Endothelial cell of umbilical vein (primary cell): Measurements from ENCODE around the gene KDM3A. TPM values are rescaled to one million over a fixed set of nuclear protein-coding genes. Genes with fewer than 3 reads are reported as not detected.

Experiments
- BruUV-seq: library from RNA; stranded (reverse); fragments of 400-500 nt; replicated peaks from 2 replicates; lab custom pipeline; 2021; lab: Mats Ljungman, UMichigan
- CTCF ChIA-PET: fragments of 300-600, 350-600 bp; sonication (Branson Sonifier 250); formaldehyde crosslinking; loops from one replicate; lab custom pipeline; 2021; ENCODE audit warnings: antibody characterized with exemption, inconsistent platforms; lab: Charles Lee
- POLR2A ChIA-PET: fragments of 300-600, 350-600 bp; sonication (Branson Sonifier 250); formaldehyde crosslinking; loops from one replicate; lab custom pipeline; 2021; ENCODE audit warnings: antibody characterized with exemption, inconsistent platforms; lab: Charles Lee
- DNase-seq: peaks from one replicate; pipeline ENCODE4 v3.0.0-alpha.2; 2011; ENCODE audit warnings: low read depth, low spot score
- FAIRE-seq: peaks from 2 replicates; lab custom pipeline; 2011; peaks lifted over from hg19 to GRCh38; lab: Jason Lieb, UNC
- H2AFZ ChIP-seq: 2 replicates; pipeline ENCODE4 v1.6.0; 2012; ENCODE audit warnings: low read depth, low read length, control low read depth, inconsistent platforms
- H3K27ac ChIP-seq: 2 replicates; pipeline ENCODE4 v1.5.1; 2011; ENCODE audit warnings: low read depth, mild to moderate bottlenecking, control low read depth, low read length, moderate library complexity; ENCODE audit not compliant: insufficient read depth
- H3K27me3 ChIP-seq, 2 experiments: 2 replicates each; pipeline versions ENCODE4 v1.6.0 to v1.6.1; 2011; ENCODE audit warnings: low read length in 2 of 2, mixed read lengths in 1 of 2; ENCODE audit not compliant: control insufficient read depth in 2 of 2, insufficient read depth in 2 of 2
- H3K36me3 ChIP-seq, 2 experiments: 2 replicates in 1 of 2; 3 replicates in 1 of 2; pipeline ENCODE4 v1.5.1; 2011; ENCODE audit warnings: low read length in 2 of 2, mild to moderate bottlenecking in 1 of 2, moderate library complexity in 1 of 2; ENCODE audit not compliant: control insufficient read depth in 2 of 2, insufficient read depth in 2 of 2; ENCODE audit errors: extremely low read depth in 1 of 2
- H3K4me1 ChIP-seq: 3 replicates; pipeline ENCODE4 v1.5.1; 2011; ENCODE audit warnings: mild to moderate bottlenecking, low read length; ENCODE audit not compliant: control insufficient read depth, insufficient read depth; ENCODE audit errors: extremely low read depth
- H3K4me2 ChIP-seq: 2 replicates; pipeline ENCODE4 v1.6.1; 2011; ENCODE audit warnings: low read length, control low read depth, mixed read lengths; ENCODE audit not compliant: insufficient read depth
- H3K4me3 ChIP-seq, 3 experiments: fragments of 200-600 bp in 1 of 3; sonication (generic), shearing (Covaris generic) in 1 of 3; replicated peaks in 1 of 3; 2 replicates each; pipeline ENCODE4 v1.5.1; 2011 to 2016; ENCODE audit warnings: control low read depth in 3 of 3, low read length in 3 of 3, mild to moderate bottlenecking in 2 of 3, inconsistent platforms in 1 of 3, low read depth in 1 of 3, moderate library complexity in 1 of 3; ENCODE audit not compliant: insufficient read depth in 1 of 3
- H3K79me2 ChIP-seq: 2 replicates; pipeline ENCODE4 v1.6.0; 2012; ENCODE audit warnings: low read length, inconsistent platforms; ENCODE audit not compliant: control insufficient read depth, insufficient read depth
- H3K9ac ChIP-seq: replicated peaks from 2 replicates; pipeline ENCODE3; 2011; ENCODE audit warnings: low read length, control low read depth; ENCODE audit not compliant: insufficient read depth; ENCODE audit errors: extremely low read depth
- H3K9me1 ChIP-seq: replicated peaks from 3 replicates; pipeline ENCODE4 v1.6.0; 2011; ENCODE audit warnings: mild to moderate bottlenecking, low read length; ENCODE audit not compliant: control insufficient read depth, insufficient read depth; ENCODE audit errors: extremely low read depth
- H3K9me3 ChIP-seq: replicated peaks from 2 replicates; pipeline ENCODE4 v1.5.1; 2012; ENCODE audit warnings: low read length, inconsistent platforms; ENCODE audit not compliant: control insufficient read depth, insufficient read depth
- H4K20me1 ChIP-seq: replicated peaks from 2 replicates; pipeline ENCODE3; 2011; ENCODE audit warnings: mild to moderate bottlenecking, low read length; ENCODE audit not compliant: control insufficient read depth, insufficient read depth; ENCODE audit errors: extremely low read depth
- EZH2 ChIP-seq: IDR thresholded peaks from 2 replicates; pipeline ENCODE4 v1.6.1; 2012; ENCODE audit warnings: borderline replicate concordance, low read depth, mild to moderate bottlenecking, moderate library complexity, low read length, inconsistent platforms; ENCODE audit not compliant: severe bottlenecking
- FOS ChIP-seq: IDR thresholded peaks from 2 replicates; pipeline ENCODE4 v1.6.1; 2011; ENCODE audit warnings: mild to moderate bottlenecking, low read length, moderate library complexity, borderline replicate concordance; ENCODE audit not compliant: insufficient read depth
- GATA2 ChIP-seq: IDR thresholded peaks from 2 replicates; pipeline ENCODE4 v1.7.0; 2011; ENCODE audit warnings: low read depth, mild to moderate bottlenecking, moderate library complexity, mixed read lengths, low read length; ENCODE audit not compliant: insufficient read length, insufficient read depth
- JUN ChIP-seq: IDR thresholded peaks from 2 replicates; pipeline ENCODE4 v1.6.1; 2011; ENCODE audit warnings: borderline replicate concordance, low read depth; ENCODE audit not compliant: insufficient read length, insufficient read depth
- MYC ChIP-seq: IDR thresholded peaks from one replicate; pipeline ENCODE4 v1.6.1; 2011; ENCODE audit warnings: mild to moderate bottlenecking, low read depth, low read length
- POLR2A ChIP-seq: IDR thresholded peaks from 2 replicates; pipeline ENCODE4 v1.6.1; 2012; ENCODE audit warnings: low read depth, mild to moderate bottlenecking, control low read depth, low read length
- POLR2AphosphoS5 ChIP-seq: IDR thresholded peaks from 2 replicates; pipeline ENCODE4 v1.6.1; 2012; ENCODE audit warnings: low read depth, mild to moderate bottlenecking, control low read depth, low read length, moderate library complexity; ENCODE audit not compliant: insufficient read depth
- dilution Hi-C: fragments of 300-500 bp; cut with MboI; formaldehyde crosslinking; loops from one replicate; pipeline ENCODE4 v1.15.0; 2019; ENCODE audit warnings: low sequenced_read_pairs; ENCODE audit not compliant: extremely low pct_ligation_motif_present
- intact Hi-C: fragments of 100-400 bp; cut with micrococcal nuclease; formaldehyde crosslinking; loops from one replicate; pipeline ENCODE4 v1.10.0; 2022
- polyA plus RNA-seq, 4 experiments: library from polyadenylated mRNA; depleted of rRNA in 3 of 4; stranded (reverse) in 3 of 4; unstranded in 1 of 4; fragments of >200 nt; gene quantifications; 2 replicates each; pipeline versions ENCODE4 v1.2.1 to v1.2.3, GENCODE V29; 2011 to 2012; ENCODE audit warnings: missing spikeins in 1 of 4
- total RNA-seq: library from RNA; stranded (reverse); gene quantifications from 2 replicates; pipeline ENCODE4 v1.2.3, GENCODE V29; 2021
- TF ChIP-seq, protein P1 (sequence below), 2 donors: IDR thresholded peaks; 1 replicate in 1 of 2; 2 replicates in 1 of 2; pipeline ENCODE4 v1.5.1; 2011; ENCODE audit warnings: low read length in 2 of 2, mild to moderate bottlenecking in 2 of 2, moderate library complexity in 2 of 2, control low read depth in 1 of 2, inconsistent platforms in 1 of 2, low read depth in 1 of 2; ENCODE audit not compliant: insufficient read depth in 1 of 2; ENCODE audit errors: extremely low read depth in 1 of 2
- TF ChIP-seq, protein P2 (sequence below): IDR thresholded peaks from 2 replicates; pipeline ENCODE4 v1.6.1; 2011; ENCODE audit not compliant: insufficient read depth, insufficient read length

Gene KDM3A
- total and polyA plus RNA-seq, 2 donors (not counting 3 experiments of a cell fraction or from before 2014, with no cell fraction given): 13.5 to 29.5 TPM

DNA sequence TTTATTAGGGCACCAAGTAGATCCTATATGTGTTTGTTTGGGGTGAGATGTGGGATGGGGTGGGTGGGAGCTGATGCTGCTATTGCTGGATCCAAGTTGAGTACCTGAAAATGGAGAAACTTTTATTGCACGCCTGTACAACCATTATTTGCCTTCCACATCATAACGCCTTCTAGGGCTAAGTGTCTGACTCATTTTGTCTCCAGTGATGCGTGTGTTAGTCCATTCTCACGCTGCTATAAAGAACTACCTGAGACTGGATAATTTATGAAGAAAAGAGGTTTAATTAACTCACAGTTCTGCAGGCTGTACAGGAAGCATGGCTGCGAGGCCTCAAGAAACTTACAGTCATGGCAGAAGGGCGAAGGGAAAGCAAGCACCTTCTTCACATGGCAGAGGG lies 58.2 kb downstream of the KDM3A start:
- Histone ChIP-seq H4K20me1 (no peaks in the 10 kb centered on the region), H3K9me3 (peaks cover 2% of the 10 kb centered on the region), H3K79me2 (no peaks in the 10 kb centered on the region), H3K36me3 (peaks cover 0 to 13% of the 10 kb centered on the region in 2 experiments), H3K9me1 (no peaks in the 10 kb centered on the region), H3K4me3 (no peak overlapping the region), H3K9ac (no peak overlapping the region), H3K27ac (no peak overlapping the region), H3K27me3 (no peaks in the 10 kb centered on the region), H3K4me1 (no peaks in the 10 kb centered on the region), H2AFZ (no peak overlapping the region), H3K4me2 (no peak overlapping the region)
- FAIRE-seq (no peak), DNase-seq (no peak)
- POLR2A ChIA-PET: no interaction called here
- no TSS peak for BruUV-seq
- TF ChIP-seq GATA2 (no peak), MYC (no peak), POLR2A (no peak), FOS (no peak), EZH2 (no peak), JUN (no peak), POLR2AphosphoS5 (no peak)
- TF ChIP-seq, protein P1, sequence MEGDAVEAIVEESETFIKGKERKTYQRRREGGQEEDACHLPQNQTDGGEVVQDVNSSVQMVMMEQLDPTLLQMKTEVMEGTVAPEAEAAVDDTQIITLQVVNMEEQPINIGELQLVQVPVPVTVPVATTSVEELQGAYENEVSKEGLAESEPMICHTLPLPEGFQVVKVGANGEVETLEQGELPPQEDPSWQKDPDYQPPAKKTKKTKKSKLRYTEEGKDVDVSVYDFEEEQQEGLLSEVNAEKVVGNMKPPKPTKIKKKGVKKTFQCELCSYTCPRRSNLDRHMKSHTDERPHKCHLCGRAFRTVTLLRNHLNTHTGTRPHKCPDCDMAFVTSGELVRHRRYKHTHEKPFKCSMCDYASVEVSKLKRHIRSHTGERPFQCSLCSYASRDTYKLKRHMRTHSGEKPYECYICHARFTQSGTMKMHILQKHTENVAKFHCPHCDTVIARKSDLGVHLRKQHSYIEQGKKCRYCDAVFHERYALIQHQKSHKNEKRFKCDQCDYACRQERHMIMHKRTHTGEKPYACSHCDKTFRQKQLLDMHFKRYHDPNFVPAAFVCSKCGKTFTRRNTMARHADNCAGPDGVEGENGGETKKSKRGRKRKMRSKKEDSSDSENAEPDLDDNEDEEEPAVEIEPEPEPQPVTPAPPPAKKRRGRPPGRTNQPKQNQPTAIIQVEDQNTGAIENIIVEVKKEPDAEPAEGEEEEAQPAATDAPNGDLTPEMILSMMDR (IDR thresholded peaks at IDR 0.05; ENCODE audit: extremely low read depth in 1 of 2, insufficient read depth in 1 of 2, low read depth in 1 of 2, low read length in 2 of 2): no peak
- TF ChIP-seq, protein P2, sequence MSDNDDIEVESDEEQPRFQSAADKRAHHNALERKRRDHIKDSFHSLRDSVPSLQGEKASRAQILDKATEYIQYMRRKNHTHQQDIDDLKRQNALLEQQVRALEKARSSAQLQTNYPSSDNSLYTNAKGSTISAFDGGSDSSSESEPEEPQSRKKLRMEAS: no peak
- dilution Hi-C loops (no loop called here), intact Hi-C loops (no loop called here)
- CTCF ChIA-PET: no interaction called here
